ENCODE results near the gene TRIM52.
"Not testable (repeated sequence)": the region's sequence is repeated elsewhere in the genome, so short reads cannot be mapped to it uniquely, and the experiment has no call there.

TRIM52 gene

DNA sequence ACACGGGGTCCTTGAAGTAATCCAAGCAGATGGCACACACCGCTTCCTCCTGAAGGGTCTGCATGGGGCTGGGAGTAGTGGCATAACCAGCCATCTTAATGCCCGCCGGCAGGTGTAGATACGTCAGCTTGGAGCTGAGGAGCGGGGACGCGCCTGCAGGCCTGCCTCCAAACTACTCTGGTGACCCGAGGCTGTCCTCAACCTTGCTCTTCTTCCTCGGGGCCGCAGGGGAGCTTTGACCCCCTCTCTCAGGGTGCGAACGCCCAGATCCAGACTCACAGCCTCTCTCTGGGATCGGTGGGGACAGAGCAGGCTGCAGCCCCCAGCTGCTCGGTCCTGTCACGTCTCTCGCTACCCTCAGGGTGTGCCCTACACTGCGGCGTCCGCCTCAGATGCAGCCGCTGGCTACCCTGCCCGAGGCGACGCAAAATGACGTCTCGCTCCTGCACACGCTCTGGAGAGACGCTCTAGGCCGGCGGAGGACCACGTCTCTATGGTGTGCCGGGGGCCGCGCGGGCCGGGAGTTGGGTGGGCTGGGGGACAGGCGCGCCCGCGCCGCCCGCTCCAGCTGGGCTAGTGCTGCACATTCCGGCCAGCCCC, at the start of gene TRIM52:
TSS of gene TRIM52 (minus strand) at position 424 of the 600 bp plus-strand sequence. CDS start at position 94, 330 bp downstream.
- H3K79me2 ChIP-seq (ENCODE audit: low read length), result peaks cover 71% of the 10 kb centered on the region
- H3K4me3 ChIP-seq (ENCODE audit: low read length), result peak within 1 kb of the TSS; percentile 89
- no peaks in the 10 kb centered on the region for H3K9me3 ChIP-seq (ENCODE audit: insufficient read depth, low read length)
- peak within 1 kb of the TSS; percentile 93 for H3K4me2 ChIP-seq (ENCODE audit: low read length)
- no peak for TF ChIP-seq EZH2phosphoT487 (IDR thresholded peaks at IDR 0.05; ENCODE audit: low read depth)
- TF ChIP-seq, protein P1, sequence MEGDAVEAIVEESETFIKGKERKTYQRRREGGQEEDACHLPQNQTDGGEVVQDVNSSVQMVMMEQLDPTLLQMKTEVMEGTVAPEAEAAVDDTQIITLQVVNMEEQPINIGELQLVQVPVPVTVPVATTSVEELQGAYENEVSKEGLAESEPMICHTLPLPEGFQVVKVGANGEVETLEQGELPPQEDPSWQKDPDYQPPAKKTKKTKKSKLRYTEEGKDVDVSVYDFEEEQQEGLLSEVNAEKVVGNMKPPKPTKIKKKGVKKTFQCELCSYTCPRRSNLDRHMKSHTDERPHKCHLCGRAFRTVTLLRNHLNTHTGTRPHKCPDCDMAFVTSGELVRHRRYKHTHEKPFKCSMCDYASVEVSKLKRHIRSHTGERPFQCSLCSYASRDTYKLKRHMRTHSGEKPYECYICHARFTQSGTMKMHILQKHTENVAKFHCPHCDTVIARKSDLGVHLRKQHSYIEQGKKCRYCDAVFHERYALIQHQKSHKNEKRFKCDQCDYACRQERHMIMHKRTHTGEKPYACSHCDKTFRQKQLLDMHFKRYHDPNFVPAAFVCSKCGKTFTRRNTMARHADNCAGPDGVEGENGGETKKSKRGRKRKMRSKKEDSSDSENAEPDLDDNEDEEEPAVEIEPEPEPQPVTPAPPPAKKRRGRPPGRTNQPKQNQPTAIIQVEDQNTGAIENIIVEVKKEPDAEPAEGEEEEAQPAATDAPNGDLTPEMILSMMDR (IDR thresholded peaks at IDR 0.05; ENCODE audit: low read depth, low read length), result no peak
- H3K36me3 ChIP-seq (replicated peaks; ENCODE audit: low read depth, low read length), result peaks cover 25% of the 10 kb centered on the region
- peak within 1 kb of the TSS; percentile 70 for H2AFZ ChIP-seq (ENCODE audit: low read depth, low read length)
- H3K27ac ChIP-seq (ENCODE audit: low read length), result peak within 1 kb of the TSS; percentile 77
- H3K9ac ChIP-seq (ENCODE audit: low read length), result peak within 1 kb of the TSS; percentile 96
- H4K20me1 ChIP-seq (ENCODE audit: insufficient read depth, low read length), result 0 out of 2 replicates have a peak, but pooled peaks cover 11% of the 10 kb centered on the region
- H3K27me3 ChIP-seq (ENCODE audit: low read depth, low read length), result no peaks in the 10 kb centered on the region
- peaks cover 21% of the 10 kb centered on the region for H3K4me1 ChIP-seq (ENCODE audit: low read length)

DNA sequence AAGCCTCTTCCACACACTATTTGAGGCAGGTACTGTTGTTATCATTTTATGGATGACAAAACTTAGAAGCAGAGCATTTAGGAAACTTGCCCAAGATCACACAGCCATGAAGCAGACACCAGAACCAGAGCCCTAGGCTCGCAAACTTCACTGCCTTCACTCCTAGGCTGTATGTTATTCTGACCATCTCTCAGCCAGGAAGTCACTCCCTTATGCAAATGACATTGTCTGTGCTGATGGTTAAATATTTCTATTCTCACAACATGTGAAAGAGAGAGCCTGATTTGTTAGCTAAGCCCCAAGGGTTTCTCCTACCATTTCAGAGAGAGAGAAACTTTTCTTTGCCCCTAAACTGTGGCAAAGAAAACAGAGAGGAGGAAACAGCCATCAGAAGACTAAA, 26.4 kb upstream of the TRIM52 start:
- H3K9me3 ChIP-seq (ENCODE audit: insufficient read depth, low read length); H3K4me2 ChIP-seq (ENCODE audit: low read length); H3K79me2 ChIP-seq (ENCODE audit: low read length); H3K9ac ChIP-seq (ENCODE audit: low read length); H3K27ac ChIP-seq (ENCODE audit: low read length); H3K27me3 ChIP-seq (ENCODE audit: low read depth, low read length); H3K36me3 ChIP-seq (replicated peaks; ENCODE audit: low read depth, low read length); H2AFZ ChIP-seq (ENCODE audit: low read depth, low read length); H4K20me1 ChIP-seq (ENCODE audit: insufficient read depth, low read length); H3K4me3 ChIP-seq (ENCODE audit: low read length); H3K4me1 ChIP-seq (ENCODE audit: low read length): not testable (repeated sequence)

DNA sequence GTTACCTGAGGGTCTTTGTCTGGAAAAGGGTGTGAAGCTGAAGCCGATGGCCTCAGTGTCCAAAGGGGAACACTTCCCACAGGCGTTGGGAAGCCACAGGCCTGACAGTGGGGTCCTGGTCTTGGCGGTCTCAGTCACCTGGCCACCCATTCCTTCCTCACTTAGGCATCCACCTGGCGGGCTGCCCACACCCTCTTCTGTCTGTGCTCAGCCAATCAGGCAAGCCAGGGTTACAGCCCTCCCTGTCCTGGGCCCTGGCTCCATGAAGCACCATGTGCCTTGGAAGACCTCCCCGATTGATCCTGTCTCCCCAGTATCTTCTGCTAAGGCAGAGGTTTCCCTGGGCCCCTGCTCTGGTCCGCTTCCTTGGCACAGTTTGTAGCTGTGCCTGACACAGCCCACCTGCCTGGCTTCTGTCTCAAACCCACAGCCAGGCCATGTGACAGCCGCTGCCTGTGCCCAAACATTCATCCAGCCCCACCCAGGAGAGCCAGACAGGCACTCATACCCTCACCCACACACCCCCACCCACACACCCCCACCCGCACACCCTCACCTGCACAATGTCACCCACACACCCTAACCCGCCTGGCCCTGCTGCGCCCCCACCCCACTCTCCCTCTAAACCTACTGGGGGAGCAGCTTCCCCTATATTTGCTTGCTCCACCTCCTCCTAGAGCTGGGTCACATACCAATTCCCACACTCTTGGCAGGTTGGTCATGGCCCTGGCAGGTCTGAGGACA, 25.2 kb upstream of the TRIM52 start:
- not testable (repeated sequence) for H3K27me3 ChIP-seq (ENCODE audit: low read depth, low read length); H3K9ac ChIP-seq (ENCODE audit: low read length); H3K4me3 ChIP-seq (ENCODE audit: low read length); H3K4me2 ChIP-seq (ENCODE audit: low read length); H3K36me3 ChIP-seq (replicated peaks; ENCODE audit: low read depth, low read length); H3K79me2 ChIP-seq (ENCODE audit: low read length); H3K9me3 ChIP-seq (ENCODE audit: insufficient read depth, low read length); H4K20me1 ChIP-seq (ENCODE audit: insufficient read depth, low read length); H3K27ac ChIP-seq (ENCODE audit: low read length); H2AFZ ChIP-seq (ENCODE audit: low read depth, low read length); H3K4me1 ChIP-seq (ENCODE audit: low read length)

DNA sequence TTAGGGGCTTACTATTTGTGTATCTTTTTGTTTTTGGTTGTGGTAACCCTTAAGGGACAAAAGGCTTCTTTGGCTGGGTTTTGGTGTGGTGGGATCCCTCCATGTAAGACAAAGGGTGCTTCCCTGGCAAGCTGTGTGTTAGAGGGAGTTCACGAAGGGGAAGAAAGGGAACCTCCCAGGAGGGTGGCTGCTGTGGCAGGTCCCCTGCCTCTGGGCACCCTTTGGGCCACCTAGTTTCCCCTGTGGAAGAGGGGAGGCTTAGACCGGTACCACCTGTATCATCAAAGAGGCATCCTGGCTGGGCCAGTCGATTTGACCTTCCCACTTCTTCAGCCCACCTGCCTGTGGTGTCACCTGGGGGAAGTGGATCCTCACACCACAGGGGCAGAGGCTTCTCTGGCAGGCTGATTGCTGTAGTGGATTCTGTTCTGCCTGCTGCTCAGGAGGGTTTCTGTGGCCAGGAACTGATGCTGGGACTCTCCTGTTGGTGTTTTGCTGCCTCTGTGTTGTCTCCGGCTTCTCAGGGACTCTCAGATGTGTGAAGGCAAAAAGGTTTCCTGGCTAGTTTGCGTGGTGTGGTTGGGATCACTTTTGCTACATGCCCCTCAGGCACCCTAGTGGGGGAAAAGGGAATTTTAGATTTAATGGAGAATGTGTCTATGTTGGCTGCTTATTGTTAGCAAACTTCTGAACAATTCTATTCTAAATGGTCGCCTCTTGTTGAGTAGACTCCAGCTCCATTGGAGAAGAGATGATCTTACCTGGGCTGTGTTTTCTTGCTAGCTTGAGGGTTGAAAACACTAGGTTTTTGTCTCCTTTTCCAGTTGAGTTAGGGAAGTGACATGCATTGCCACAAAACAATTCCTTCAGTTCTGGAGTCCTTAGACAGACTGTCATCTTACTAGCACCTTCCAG, 23.2 kb upstream of the TRIM52 start:
- H2AFZ ChIP-seq (ENCODE audit: low read depth, low read length); H3K9ac ChIP-seq (ENCODE audit: low read length); H4K20me1 ChIP-seq (ENCODE audit: insufficient read depth, low read length); H3K36me3 ChIP-seq (replicated peaks; ENCODE audit: low read depth, low read length); H3K4me1 ChIP-seq (ENCODE audit: low read length); H3K27ac ChIP-seq (ENCODE audit: low read length); H3K27me3 ChIP-seq (ENCODE audit: low read depth, low read length); H3K4me3 ChIP-seq (ENCODE audit: low read length); H3K79me2 ChIP-seq (ENCODE audit: low read length); H3K4me2 ChIP-seq (ENCODE audit: low read length); H3K9me3 ChIP-seq (ENCODE audit: insufficient read depth, low read length): not testable (repeated sequence)

DNA sequence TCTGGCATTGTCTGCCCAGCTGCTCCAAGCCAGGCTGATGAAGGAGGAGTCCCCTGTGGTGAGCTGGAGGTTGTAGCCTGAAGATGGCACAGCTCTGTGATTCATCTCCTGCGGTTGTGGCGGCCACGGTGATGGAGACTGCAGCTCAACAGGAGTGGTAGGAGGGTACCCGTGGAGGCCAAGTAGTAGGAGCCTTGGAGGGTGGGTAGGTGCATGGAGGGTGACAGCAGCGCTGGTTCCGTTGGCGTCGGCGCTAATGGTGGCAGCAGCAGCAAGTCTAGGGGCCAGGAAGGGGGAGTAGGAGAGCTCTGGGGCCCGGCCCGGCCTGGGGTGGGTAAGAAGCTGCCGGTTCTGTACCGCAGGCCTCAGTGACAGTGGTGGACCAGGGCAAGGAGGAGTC, 22.4 kb upstream of the TRIM52 start:
- H3K4me3 ChIP-seq (ENCODE audit: low read length), result no peak overlapping the region
- no peaks in the 10 kb centered on the region for H3K27me3 ChIP-seq (ENCODE audit: low read depth, low read length)
- H3K9me3 ChIP-seq (ENCODE audit: insufficient read depth, low read length), result no peaks in the 10 kb centered on the region
- TF ChIP-seq, protein P1 (IDR thresholded peaks at IDR 0.05; ENCODE audit: low read depth, low read length), result no peak
- TF ChIP-seq EZH2phosphoT487 (IDR thresholded peaks at IDR 0.05; ENCODE audit: low read depth), result no peak
- no peaks in the 10 kb centered on the region; the same call in 1 of the 2 replicates for H3K4me1 ChIP-seq (ENCODE audit: low read length)
- H3K9ac ChIP-seq (ENCODE audit: low read length), result no peak overlapping the region
- no peaks in the 10 kb centered on the region for H3K36me3 ChIP-seq (replicated peaks; ENCODE audit: low read depth, low read length)
- H3K4me2 ChIP-seq (ENCODE audit: low read length), result no peak overlapping the region
- no peaks in the 10 kb centered on the region for H3K79me2 ChIP-seq (ENCODE audit: low read length)
- no peaks in the 10 kb centered on the region for H4K20me1 ChIP-seq (ENCODE audit: insufficient read depth, low read length)
- H2AFZ ChIP-seq (ENCODE audit: low read depth, low read length), result no peak overlapping the region
- H3K27ac ChIP-seq (ENCODE audit: low read length), result no peak overlapping the region
